Endothelial cell of umbilical vein (primary cell): Measurements from ENCODE around the gene DIDO1. TPM values are rescaled to one million over a fixed set of nuclear protein-coding genes. Genes with fewer than 3 reads are reported as not detected.

ENCODE experiments used
- BruUV-seq: library from RNA; stranded (reverse); fragments of 400-500 nt; replicated peaks from 2 replicates; lab custom pipeline; 2021; lab: Mats Ljungman, UMichigan
- CTCF ChIA-PET: fragments of 300-600, 350-600 bp; sonication (Branson Sonifier 250); formaldehyde crosslinking; loops from one replicate; lab custom pipeline; 2021; ENCODE audit warnings: antibody characterized with exemption, inconsistent platforms; lab: Charles Lee
- POLR2A ChIA-PET: fragments of 300-600, 350-600 bp; sonication (Branson Sonifier 250); formaldehyde crosslinking; loops from one replicate; lab custom pipeline; 2021; ENCODE audit warnings: antibody characterized with exemption, inconsistent platforms; lab: Charles Lee
- DNase-seq: peaks from one replicate; pipeline ENCODE4 v3.0.0-alpha.2; 2011; ENCODE audit warnings: low read depth, low spot score
- FAIRE-seq: peaks from 2 replicates; lab custom pipeline; 2011; peaks lifted over from hg19 to GRCh38; lab: Jason Lieb, UNC
- H2AFZ ChIP-seq: 2 replicates; pipeline ENCODE4 v1.6.0; 2012; ENCODE audit warnings: low read depth, low read length, control low read depth, inconsistent platforms
- H3K27ac ChIP-seq: 2 replicates; pipeline ENCODE4 v1.5.1; 2011; ENCODE audit warnings: low read depth, mild to moderate bottlenecking, control low read depth, low read length, moderate library complexity; ENCODE audit not compliant: insufficient read depth
- H3K27me3 ChIP-seq, 2 experiments: 2 replicates each; pipeline versions ENCODE4 v1.6.0 to v1.6.1; 2011; ENCODE audit warnings: low read length in 2 of 2, mixed read lengths in 1 of 2; ENCODE audit not compliant: control insufficient read depth in 2 of 2, insufficient read depth in 2 of 2
- H3K36me3 ChIP-seq, 2 experiments: 2 replicates in 1 of 2; 3 replicates in 1 of 2; pipeline ENCODE4 v1.5.1; 2011; ENCODE audit warnings: low read length in 2 of 2, mild to moderate bottlenecking in 1 of 2, moderate library complexity in 1 of 2; ENCODE audit not compliant: control insufficient read depth in 2 of 2, insufficient read depth in 2 of 2; ENCODE audit errors: extremely low read depth in 1 of 2
- H3K4me1 ChIP-seq: 3 replicates; pipeline ENCODE4 v1.5.1; 2011; ENCODE audit warnings: mild to moderate bottlenecking, low read length; ENCODE audit not compliant: control insufficient read depth, insufficient read depth; ENCODE audit errors: extremely low read depth
- H3K4me2 ChIP-seq: 2 replicates; pipeline ENCODE4 v1.6.1; 2011; ENCODE audit warnings: low read length, control low read depth, mixed read lengths; ENCODE audit not compliant: insufficient read depth
- H3K4me3 ChIP-seq, 3 experiments: fragments of 200-600 bp in 1 of 3; sonication (generic), shearing (Covaris generic) in 1 of 3; replicated peaks in 1 of 3; 2 replicates each; pipeline ENCODE4 v1.5.1; 2011 to 2016; ENCODE audit warnings: control low read depth in 3 of 3, low read length in 3 of 3, mild to moderate bottlenecking in 2 of 3, inconsistent platforms in 1 of 3, low read depth in 1 of 3, moderate library complexity in 1 of 3; ENCODE audit not compliant: insufficient read depth in 1 of 3
- H3K79me2 ChIP-seq: 2 replicates; pipeline ENCODE4 v1.6.0; 2012; ENCODE audit warnings: low read length, inconsistent platforms; ENCODE audit not compliant: control insufficient read depth, insufficient read depth
- H3K9ac ChIP-seq: replicated peaks from 2 replicates; pipeline ENCODE3; 2011; ENCODE audit warnings: low read length, control low read depth; ENCODE audit not compliant: insufficient read depth; ENCODE audit errors: extremely low read depth
- H3K9me1 ChIP-seq: replicated peaks from 3 replicates; pipeline ENCODE4 v1.6.0; 2011; ENCODE audit warnings: mild to moderate bottlenecking, low read length; ENCODE audit not compliant: control insufficient read depth, insufficient read depth; ENCODE audit errors: extremely low read depth
- H3K9me3 ChIP-seq: replicated peaks from 2 replicates; pipeline ENCODE4 v1.5.1; 2012; ENCODE audit warnings: low read length, inconsistent platforms; ENCODE audit not compliant: control insufficient read depth, insufficient read depth
- H4K20me1 ChIP-seq: replicated peaks from 2 replicates; pipeline ENCODE3; 2011; ENCODE audit warnings: mild to moderate bottlenecking, low read length; ENCODE audit not compliant: control insufficient read depth, insufficient read depth; ENCODE audit errors: extremely low read depth
- EZH2 ChIP-seq: IDR thresholded peaks from 2 replicates; pipeline ENCODE4 v1.6.1; 2012; ENCODE audit warnings: borderline replicate concordance, low read depth, mild to moderate bottlenecking, moderate library complexity, low read length, inconsistent platforms; ENCODE audit not compliant: severe bottlenecking
- FOS ChIP-seq: IDR thresholded peaks from 2 replicates; pipeline ENCODE4 v1.6.1; 2011; ENCODE audit warnings: mild to moderate bottlenecking, low read length, moderate library complexity, borderline replicate concordance; ENCODE audit not compliant: insufficient read depth
- GATA2 ChIP-seq: IDR thresholded peaks from 2 replicates; pipeline ENCODE4 v1.7.0; 2011; ENCODE audit warnings: low read depth, mild to moderate bottlenecking, moderate library complexity, mixed read lengths, low read length; ENCODE audit not compliant: insufficient read length, insufficient read depth
- JUN ChIP-seq: IDR thresholded peaks from 2 replicates; pipeline ENCODE4 v1.6.1; 2011; ENCODE audit warnings: borderline replicate concordance, low read depth; ENCODE audit not compliant: insufficient read length, insufficient read depth
- MYC ChIP-seq: IDR thresholded peaks from one replicate; pipeline ENCODE4 v1.6.1; 2011; ENCODE audit warnings: mild to moderate bottlenecking, low read depth, low read length
- POLR2A ChIP-seq: IDR thresholded peaks from 2 replicates; pipeline ENCODE4 v1.6.1; 2012; ENCODE audit warnings: low read depth, mild to moderate bottlenecking, control low read depth, low read length
- POLR2AphosphoS5 ChIP-seq: IDR thresholded peaks from 2 replicates; pipeline ENCODE4 v1.6.1; 2012; ENCODE audit warnings: low read depth, mild to moderate bottlenecking, control low read depth, low read length, moderate library complexity; ENCODE audit not compliant: insufficient read depth
- dilution Hi-C: fragments of 300-500 bp; cut with MboI; formaldehyde crosslinking; loops from one replicate; pipeline ENCODE4 v1.15.0; 2019; ENCODE audit warnings: low sequenced_read_pairs; ENCODE audit not compliant: extremely low pct_ligation_motif_present
- intact Hi-C: fragments of 100-400 bp; cut with micrococcal nuclease; formaldehyde crosslinking; loops from one replicate; pipeline ENCODE4 v1.10.0; 2022
- polyA plus RNA-seq, 4 experiments: library from polyadenylated mRNA; depleted of rRNA in 3 of 4; stranded (reverse) in 3 of 4; unstranded in 1 of 4; fragments of >200 nt; gene quantifications; 2 replicates each; pipeline versions ENCODE4 v1.2.1 to v1.2.3, GENCODE V29; 2011 to 2012; ENCODE audit warnings: missing spikeins in 1 of 4
- total RNA-seq: library from RNA; stranded (reverse); gene quantifications from 2 replicates; pipeline ENCODE4 v1.2.3, GENCODE V29; 2021
- TF ChIP-seq, protein P1 (sequence below), 2 donors: IDR thresholded peaks; 1 replicate in 1 of 2; 2 replicates in 1 of 2; pipeline ENCODE4 v1.5.1; 2011; ENCODE audit warnings: low read length in 2 of 2, mild to moderate bottlenecking in 2 of 2, moderate library complexity in 2 of 2, control low read depth in 1 of 2, inconsistent platforms in 1 of 2, low read depth in 1 of 2; ENCODE audit not compliant: insufficient read depth in 1 of 2; ENCODE audit errors: extremely low read depth in 1 of 2
- TF ChIP-seq, protein P2 (sequence below): IDR thresholded peaks from 2 replicates; pipeline ENCODE4 v1.6.1; 2011; ENCODE audit not compliant: insufficient read depth, insufficient read length

The DIDO1 gene
- total and polyA plus RNA-seq, 2 donors (not counting 3 experiments of a cell fraction or from before 2014, with no cell fraction given), result 22.1 to 51.2 TPM

DNA sequence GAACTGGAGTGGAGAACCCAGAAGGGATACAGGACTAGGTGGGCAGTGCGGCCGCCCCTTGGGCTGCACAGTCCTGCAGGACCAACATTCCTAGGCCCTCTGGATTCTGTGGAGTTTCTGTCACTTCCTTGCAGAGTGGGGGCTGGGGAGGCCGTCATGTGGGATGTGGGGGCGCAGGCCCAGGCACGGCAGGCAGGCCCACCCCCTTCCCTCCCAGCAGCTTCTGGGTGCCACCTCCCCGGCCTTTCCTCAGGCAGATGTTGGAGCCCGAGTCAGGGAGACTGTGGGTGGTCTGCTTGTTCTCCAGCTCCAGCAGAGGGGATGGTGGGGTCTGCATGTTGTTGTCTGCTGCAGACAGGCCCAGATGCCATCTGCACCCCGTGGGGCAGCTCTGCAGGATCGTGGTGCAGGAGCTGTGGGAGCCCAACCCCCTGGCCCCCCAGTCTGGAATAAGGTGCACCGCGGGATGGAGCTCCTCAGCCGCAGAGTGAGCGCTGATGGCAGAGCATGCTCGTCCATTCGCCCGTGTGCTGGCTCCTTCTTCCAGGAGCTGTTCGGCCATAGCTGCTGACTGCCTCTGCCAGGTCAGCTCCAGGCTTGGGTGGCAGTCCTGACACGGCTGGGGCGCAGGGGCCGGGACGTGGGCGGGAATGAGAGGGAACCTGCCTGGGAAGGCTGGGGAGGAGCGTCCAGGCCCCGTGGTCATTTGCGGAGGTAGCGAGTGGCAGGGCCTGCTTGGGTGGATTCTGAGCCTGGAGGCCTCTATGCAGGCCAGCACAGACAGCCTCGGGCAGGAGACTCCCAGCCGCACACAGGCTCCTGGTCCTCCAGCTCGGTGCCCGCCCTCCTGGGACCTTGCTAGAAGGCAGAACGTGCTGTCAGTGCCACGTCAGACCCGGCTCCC lies 44.3 kb upstream of the DIDO1 start:
- ChIA-PET CTCF (interaction anchor here (0.8 to 2.1 kb wide), 5 partner anchors 12 to 50 kb away, joined by 3 to 35 read pairs (median 3); no protein-coding TSS in a partner anchor), POLR2A (no interaction called here)
- dilution Hi-C loops, result no loop called here
- Histone ChIP-seq H3K9me3 (no peaks in the 10 kb centered on the region), H3K79me2 (no peaks in the 10 kb centered on the region), H3K27ac (no peak overlapping the region), H2AFZ (no peak overlapping the region), H3K4me2 (no peak overlapping the region), H4K20me1 (no peaks in the 10 kb centered on the region), H3K9me1 (no peaks in the 10 kb centered on the region), H3K9ac (no peak overlapping the region), H3K27me3 (peaks cover 26% of the 10 kb centered on the region in 2 experiments), H3K36me3 (peaks cover 0 to 2% of the 10 kb centered on the region in 2 experiments), H3K4me3 (no peak overlapping the region), H3K4me1 (no peaks in the 10 kb centered on the region)
- BruUV-seq, result no TSS peak
- TF ChIP-seq, protein P1, sequence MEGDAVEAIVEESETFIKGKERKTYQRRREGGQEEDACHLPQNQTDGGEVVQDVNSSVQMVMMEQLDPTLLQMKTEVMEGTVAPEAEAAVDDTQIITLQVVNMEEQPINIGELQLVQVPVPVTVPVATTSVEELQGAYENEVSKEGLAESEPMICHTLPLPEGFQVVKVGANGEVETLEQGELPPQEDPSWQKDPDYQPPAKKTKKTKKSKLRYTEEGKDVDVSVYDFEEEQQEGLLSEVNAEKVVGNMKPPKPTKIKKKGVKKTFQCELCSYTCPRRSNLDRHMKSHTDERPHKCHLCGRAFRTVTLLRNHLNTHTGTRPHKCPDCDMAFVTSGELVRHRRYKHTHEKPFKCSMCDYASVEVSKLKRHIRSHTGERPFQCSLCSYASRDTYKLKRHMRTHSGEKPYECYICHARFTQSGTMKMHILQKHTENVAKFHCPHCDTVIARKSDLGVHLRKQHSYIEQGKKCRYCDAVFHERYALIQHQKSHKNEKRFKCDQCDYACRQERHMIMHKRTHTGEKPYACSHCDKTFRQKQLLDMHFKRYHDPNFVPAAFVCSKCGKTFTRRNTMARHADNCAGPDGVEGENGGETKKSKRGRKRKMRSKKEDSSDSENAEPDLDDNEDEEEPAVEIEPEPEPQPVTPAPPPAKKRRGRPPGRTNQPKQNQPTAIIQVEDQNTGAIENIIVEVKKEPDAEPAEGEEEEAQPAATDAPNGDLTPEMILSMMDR (IDR thresholded peaks at IDR 0.05; ENCODE audit: extremely low read depth in 1 of 2, insufficient read depth in 1 of 2, low read depth in 1 of 2, low read length in 2 of 2), result no peak
- no peak for TF ChIP-seq FOS
- no peak for TF ChIP-seq GATA2
- no peak for TF ChIP-seq POLR2AphosphoS5
- no peak for TF ChIP-seq EZH2
- no peak for TF ChIP-seq JUN
- TF ChIP-seq, protein P2, sequence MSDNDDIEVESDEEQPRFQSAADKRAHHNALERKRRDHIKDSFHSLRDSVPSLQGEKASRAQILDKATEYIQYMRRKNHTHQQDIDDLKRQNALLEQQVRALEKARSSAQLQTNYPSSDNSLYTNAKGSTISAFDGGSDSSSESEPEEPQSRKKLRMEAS, result no peak
- no peak for TF ChIP-seq MYC
- TF ChIP-seq POLR2A, result no peak
- DNase-seq (no peak), FAIRE-seq (no peak)
- intact Hi-C loops, result no loop called here
